ENCODE data around the gene KCNK5.
A peak's percentile ranks its signal among the peaks of the same experiment; 100 is the strongest.

The KCNK5 gene

DNA sequence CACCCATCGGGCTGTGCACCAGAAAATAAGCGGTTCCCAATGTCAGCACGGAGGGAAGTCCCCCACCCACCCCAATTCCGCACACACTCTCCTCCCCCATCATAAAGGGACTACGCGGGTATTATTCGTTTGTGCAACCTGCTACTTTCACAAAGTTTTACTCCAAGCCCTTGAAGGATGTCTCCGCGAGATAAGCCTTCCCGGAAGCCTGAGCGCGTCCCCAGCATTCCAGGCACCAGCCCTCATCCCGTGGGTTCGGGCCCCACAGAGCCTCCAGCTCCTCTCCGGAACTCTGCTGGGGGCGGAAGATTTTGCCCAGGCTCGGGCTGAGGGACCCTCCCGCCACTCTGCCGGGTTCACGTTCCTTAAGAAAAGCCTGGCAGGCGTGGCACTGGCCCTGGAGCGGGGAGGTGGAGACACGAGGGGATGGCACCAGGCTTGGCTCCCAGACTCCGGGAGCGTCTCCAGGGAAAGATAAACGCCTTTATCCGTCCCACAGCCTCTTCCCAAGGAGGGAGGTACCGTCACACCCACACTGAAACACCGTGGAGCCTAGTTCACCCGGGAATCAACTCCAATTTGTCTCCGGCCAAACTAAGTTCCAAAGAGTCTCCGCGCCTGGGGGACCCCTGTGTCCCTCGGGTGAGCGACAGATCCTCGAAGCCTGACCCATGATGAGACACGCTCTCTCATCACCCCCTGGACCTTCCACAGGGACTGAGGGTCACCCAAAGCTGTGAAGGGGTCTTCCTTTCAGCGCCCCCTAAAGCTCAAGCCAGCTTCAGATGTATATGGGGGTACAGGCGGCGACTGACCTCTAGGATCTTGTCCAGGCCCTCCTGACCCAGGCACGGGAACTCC is 934 bp downstream of the KCNK5 start:
- no peaks in the 10 kb centered on the region for H3K9me3 Mint-ChIP-seq
- peaks cover 46 to 71% of the 10 kb centered on the region in 2 donors for H3K27me3 Mint-ChIP-seq
- peaks cover 12 to 56% of the 10 kb centered on the region in 2 donors for H3K4me1 Mint-ChIP-seq
- no peak for ATAC-seq (replicated peaks)
- peak overlapping the region; percentile 72 to 86 for H3K4me3 Mint-ChIP-seq
- no peak for DNase-seq
- peaks cover 0 to 2% of the 10 kb centered on the region in 2 donors for H3K36me3 Mint-ChIP-seq
- no peak overlapping the region for H3K27ac Mint-ChIP-seq

DNA sequence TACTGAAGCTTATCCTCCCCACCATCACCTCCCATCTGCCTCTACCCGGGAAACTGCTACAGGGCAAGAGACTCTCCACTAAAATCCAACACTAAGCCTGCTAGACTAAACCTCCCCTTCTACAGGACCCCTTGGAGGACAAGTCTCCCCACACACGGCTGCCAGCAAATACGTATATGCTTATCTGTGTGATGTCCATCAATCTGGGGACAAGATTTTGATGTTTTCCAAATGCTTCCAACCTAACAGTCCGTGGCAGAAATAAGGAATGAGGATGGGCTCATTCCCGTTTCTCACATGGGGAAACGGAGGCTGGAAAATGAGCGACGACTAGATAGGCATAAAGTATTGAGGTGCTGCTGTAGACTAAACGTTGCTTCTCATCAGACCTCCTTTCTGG is 1.8 kb downstream of the KCNK5 start:
- Mint-ChIP-seq H3K9me3 (peaks cover 0 to 2% of the 10 kb centered on the region in 2 donors), H3K27me3 (peaks cover 46 to 71% of the 10 kb centered on the region in 2 donors), H3K36me3 (peaks cover 0 to 2% of the 10 kb centered on the region in 2 donors), H3K4me1 (peaks cover 12 to 56% of the 10 kb centered on the region in 2 donors), H3K27ac (no peak overlapping the region), H3K4me3 (peak overlapping the region in 1 of 2 donors; percentile 86)
- ATAC-seq (replicated peaks), result no peak
- DNase-seq, result no peak

DNA sequence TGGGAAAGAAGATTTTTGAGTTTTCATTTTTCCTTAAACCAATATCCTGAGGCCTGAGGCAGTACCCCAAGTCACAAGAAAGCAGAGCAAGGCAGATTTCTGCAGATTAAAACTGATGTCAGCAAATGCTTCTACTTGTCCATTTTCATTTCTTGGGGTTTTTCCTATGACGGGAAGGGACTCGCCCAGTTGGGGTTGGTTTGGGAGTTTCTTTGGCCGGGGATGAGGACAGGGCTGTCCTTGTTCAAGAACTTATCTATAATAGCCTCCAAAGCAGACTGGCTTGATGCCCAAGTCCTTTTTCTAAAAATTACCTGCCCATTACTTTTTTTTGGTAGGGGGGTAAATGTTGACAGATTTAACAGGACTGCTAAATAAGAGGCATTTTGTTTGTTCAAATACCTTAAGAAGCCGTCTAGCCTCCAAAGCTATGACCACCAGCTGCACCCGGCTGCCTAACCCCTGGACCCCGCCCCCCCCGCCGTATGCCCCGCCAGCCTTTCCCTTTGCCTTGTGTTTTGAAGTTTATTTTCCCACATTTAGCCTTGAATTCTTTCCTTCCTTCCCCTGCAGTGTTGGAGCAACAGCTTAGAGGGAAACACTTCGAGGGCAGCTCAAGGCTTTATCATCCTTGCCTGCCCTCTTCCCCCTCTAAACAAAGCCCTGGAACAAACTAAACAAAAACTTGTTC is 2.5 kb downstream of the KCNK5 start:
- DNase-seq, result no peak
- H3K27ac Mint-ChIP-seq, result no peak overlapping the region
- H3K4me3 Mint-ChIP-seq, result peak overlapping the region in 1 of 2 donors; percentile 86
- H3K4me1 Mint-ChIP-seq, result peaks cover 12 to 56% of the 10 kb centered on the region in 2 donors
- peaks cover 45 to 66% of the 10 kb centered on the region in 2 donors for H3K27me3 Mint-ChIP-seq
- ATAC-seq (replicated peaks), result no peak
- peaks cover 4% of the 10 kb centered on the region in 2 donors for H3K9me3 Mint-ChIP-seq
- peaks cover 2 to 4% of the 10 kb centered on the region in 2 donors for H3K36me3 Mint-ChIP-seq

DNA sequence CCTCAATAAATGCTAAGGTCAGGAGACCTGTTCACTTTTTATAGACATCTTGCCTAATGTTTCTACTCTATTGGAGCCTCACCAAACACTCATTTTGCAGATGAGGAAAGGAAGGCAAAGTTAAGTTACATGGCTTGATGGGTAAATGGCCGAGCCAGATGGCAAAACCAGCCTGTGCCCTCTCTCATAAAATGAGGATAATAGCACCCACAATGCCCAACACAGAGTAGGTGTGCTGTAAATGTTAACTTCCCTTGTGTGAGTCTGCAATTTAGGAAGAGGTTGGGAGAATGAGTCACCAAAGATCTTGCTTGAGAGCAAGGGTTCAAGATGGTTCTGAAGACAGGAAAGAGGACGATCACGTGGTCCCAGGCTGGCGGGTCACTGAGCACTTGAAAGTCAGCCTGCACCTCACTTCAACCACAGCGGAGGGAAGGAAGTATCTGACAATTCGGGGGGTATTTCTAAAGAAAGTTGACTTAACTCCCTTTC is 3.3 kb downstream of the KCNK5 start:
- peaks cover 39 to 58% of the 10 kb centered on the region in 2 donors for H3K27me3 Mint-ChIP-seq
- H3K27ac Mint-ChIP-seq, result no peak overlapping the region
- peaks cover 4% of the 10 kb centered on the region in 2 donors for H3K36me3 Mint-ChIP-seq
- H3K4me3 Mint-ChIP-seq, result peak overlapping the region; percentile 19 to 25
- peaks cover 12 to 56% of the 10 kb centered on the region in 2 donors for H3K4me1 Mint-ChIP-seq
- ATAC-seq (replicated peaks) (peak; percentile 35 to 61), DNase-seq (no peak)
- H3K9me3 Mint-ChIP-seq, result peaks cover 4 to 5% of the 10 kb centered on the region in 2 donors

DNA sequence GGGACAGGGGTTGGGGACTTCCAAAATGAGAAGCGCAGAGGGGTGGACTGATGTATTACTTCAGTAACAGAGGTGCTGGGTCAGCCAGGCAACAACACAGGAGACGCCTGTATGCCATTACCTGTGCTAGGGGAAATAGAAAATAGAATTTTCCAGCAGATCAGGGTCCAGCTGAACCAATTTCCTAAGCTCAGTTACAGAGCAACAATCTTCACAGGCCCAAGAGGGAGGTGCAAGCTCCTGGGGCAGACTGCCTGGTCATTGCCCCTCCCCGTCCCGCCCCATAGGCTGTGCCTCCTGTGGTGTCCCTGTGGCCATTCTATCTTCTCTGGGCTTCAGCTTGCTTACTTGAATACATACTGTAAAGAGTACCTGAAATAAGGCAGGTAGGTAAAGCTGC is 3.7 kb downstream of the KCNK5 start:
- no peak overlapping the region for H3K4me3 Mint-ChIP-seq
- H3K4me1 Mint-ChIP-seq, result peaks cover 12 to 56% of the 10 kb centered on the region in 2 donors
- H3K27ac Mint-ChIP-seq, result no peak overlapping the region
- peaks cover 4 to 5% of the 10 kb centered on the region in 2 donors for H3K9me3 Mint-ChIP-seq
- ATAC-seq (replicated peaks), result no peak
- no peak for DNase-seq
- peaks cover 34 to 53% of the 10 kb centered on the region in 2 donors for H3K27me3 Mint-ChIP-seq
- H3K36me3 Mint-ChIP-seq, result peaks cover 4% of the 10 kb centered on the region in 2 donors

DNA sequence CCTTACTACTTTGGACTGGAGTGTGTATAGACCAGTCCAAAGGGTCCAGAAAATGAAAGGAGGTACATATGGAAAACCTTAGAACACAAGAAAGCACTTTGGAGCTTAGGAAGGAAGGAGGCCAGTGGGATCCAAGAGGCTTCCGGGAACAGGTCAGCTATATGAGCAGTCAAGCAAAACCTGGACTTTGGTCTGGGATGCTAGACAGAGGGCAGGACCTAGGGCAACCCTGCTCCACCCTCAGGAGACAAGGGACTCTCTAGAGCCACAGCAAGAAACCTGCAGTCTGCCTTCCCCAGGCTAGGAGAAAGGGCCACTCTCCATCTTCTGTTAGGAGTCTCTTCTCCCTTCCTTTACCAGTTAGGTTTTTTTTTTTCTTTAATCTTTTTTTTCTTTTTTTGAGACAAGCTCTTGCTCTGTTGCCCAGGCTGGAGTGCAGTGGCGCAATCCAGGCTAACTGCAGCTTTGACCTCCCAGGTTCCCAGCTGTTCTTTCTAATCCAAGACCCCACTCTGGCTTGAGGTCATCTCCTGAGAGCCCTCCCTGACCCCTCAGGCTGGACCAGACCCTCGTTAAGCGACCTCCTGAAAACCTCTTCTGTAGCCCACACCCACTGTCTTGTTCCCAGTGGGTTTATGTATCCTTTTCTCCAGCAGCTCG is 4.6 kb downstream of the KCNK5 start:
- DNase-seq (no peak), ATAC-seq (replicated peaks) (no peak)
- peaks cover 12 to 49% of the 10 kb centered on the region in 2 donors for H3K4me1 Mint-ChIP-seq
- peaks cover 27 to 44% of the 10 kb centered on the region in 2 donors for H3K27me3 Mint-ChIP-seq
- no peak overlapping the region for H3K27ac Mint-ChIP-seq
- no peak overlapping the region for H3K4me3 Mint-ChIP-seq
- H3K36me3 Mint-ChIP-seq, result peaks cover 4% of the 10 kb centered on the region in 2 donors
- peaks cover 4 to 5% of the 10 kb centered on the region in 2 donors for H3K9me3 Mint-ChIP-seq

DNA sequence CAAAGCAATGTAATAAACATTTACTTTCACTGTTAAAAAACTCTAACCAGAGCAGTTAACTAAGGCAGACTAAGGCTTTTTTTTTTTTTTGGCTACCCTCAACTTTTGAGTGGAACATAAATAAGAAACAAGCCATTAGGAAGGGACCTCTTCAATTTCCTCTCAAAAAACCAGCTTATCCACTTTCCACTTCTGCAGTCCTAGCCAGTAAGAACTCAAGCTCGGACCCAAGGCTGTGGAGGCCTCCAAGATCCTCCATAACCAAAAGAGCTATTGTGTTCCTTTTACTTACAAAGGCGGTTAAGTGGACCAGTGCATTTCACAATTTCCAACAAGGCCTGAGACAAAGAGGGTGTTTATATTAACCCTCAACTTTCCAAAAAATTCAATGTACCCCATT is 5.3 kb downstream of the KCNK5 start:
- peaks cover 28 to 38% of the 10 kb centered on the region in 2 donors for H3K27me3 Mint-ChIP-seq
- ATAC-seq (replicated peaks) (no peak), DNase-seq (no peak)
- H3K36me3 Mint-ChIP-seq, result peaks cover 4% of the 10 kb centered on the region in 2 donors
- peaks cover 11 to 44% of the 10 kb centered on the region in 2 donors for H3K4me1 Mint-ChIP-seq
- H3K4me3 Mint-ChIP-seq, result no peak overlapping the region
- peaks cover 4 to 5% of the 10 kb centered on the region in 2 donors for H3K9me3 Mint-ChIP-seq
- H3K27ac Mint-ChIP-seq, result no peak overlapping the region

DNA sequence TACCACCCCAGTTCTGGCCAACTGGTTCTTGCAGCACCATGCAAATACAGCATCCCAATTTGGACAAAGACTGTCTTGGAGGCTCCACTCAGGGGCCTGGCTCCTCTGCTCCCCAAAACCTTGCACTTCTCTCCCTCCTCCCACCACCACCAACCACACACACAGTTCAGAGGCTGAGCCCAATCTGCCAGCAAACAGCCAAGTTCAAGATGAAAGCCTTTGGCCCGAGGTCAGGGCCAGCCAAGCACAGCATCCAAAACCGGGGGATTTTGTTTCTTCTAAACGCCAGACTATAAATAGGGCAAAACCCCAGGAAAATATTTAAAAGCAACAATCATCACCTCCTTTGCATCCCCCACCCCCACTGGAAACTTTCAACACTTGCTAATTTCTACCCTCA is 5.7 kb downstream of the KCNK5 start:
- Mint-ChIP-seq H3K9me3 (peaks cover 4 to 5% of the 10 kb centered on the region in 2 donors), H3K4me1 (peaks cover 11 to 44% of the 10 kb centered on the region in 2 donors), H3K27ac (no peak overlapping the region), H3K36me3 (peaks cover 4% of the 10 kb centered on the region in 2 donors), H3K4me3 (no peak overlapping the region), H3K27me3 (peaks cover 31 to 33% of the 10 kb centered on the region in 2 donors)
- no peak for ATAC-seq (replicated peaks)
- DNase-seq, result no peak

DNA sequence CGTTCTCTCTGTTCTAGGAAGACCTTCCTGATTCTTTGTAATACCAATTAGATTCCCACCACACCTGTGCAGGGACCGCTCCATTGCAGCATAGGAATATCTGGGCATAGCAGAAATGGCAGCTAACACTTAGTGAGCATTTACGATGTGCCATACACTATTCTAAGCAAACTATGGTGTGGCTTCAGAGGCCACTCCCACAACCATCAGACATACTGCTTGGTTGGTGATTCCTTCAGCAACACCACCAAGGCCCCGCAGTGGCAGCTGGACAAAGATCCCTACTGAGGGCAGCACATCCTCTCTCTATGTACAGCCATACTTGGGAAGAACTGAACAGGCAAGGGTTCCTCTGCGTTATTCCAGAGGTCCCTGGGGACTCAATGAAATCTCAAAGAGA is 6.2 kb downstream of the KCNK5 start:
- H3K9me3 Mint-ChIP-seq, result peaks cover 4 to 5% of the 10 kb centered on the region in 2 donors
- H3K4me3 Mint-ChIP-seq, result no peak overlapping the region
- H3K4me1 Mint-ChIP-seq, result peaks cover 11 to 39% of the 10 kb centered on the region in 2 donors
- ATAC-seq (replicated peaks) (no peak), DNase-seq (no peak)
- H3K27me3 Mint-ChIP-seq, result peaks cover 28 to 29% of the 10 kb centered on the region in 2 donors
- peaks cover 4% of the 10 kb centered on the region in 2 donors for H3K36me3 Mint-ChIP-seq
- H3K27ac Mint-ChIP-seq, result no peak overlapping the region

DNA sequence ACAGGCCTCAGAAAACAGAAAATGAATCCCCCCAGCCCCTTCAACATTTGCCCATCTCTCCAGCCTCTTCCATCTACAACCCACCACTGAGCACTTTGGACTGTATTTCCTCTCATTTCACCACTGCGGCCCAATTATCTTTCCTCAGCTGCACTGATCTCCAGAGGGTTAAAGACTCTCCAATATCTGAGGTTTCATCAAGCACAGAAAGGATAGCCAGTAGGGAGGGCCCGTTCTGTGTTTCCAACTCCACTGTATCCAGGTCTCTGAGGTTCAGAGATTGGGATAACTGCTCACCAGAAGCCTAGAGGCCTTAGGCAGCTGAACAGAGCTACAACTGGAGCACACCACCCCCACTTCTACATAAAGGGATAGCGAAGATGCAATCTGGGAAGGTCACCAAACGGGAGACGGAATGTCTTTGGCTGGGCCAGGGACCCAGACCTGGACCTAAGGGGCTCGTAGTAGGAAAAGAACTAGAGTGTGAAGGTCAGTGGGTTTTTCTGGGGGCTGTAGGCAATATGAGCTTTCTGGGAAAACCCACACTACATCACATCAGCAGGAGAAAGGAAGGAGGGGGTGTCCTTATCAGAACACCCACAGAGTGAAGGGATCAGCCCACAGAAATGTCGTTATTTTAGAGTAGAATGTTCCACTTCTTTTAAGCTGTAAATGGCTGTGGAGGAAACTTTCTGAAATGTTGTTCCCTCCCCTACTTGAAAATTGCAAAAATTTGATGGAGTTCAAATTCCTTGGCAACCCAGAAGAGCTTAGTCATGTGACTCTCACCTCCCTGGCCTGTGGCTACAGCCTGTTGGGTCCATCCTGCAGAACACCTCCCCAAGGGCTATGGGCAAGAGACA is 7.3 kb downstream of the KCNK5 start:
- H3K27me3 Mint-ChIP-seq, result peaks cover 18% of the 10 kb centered on the region in 2 donors
- peaks cover 2 to 4% of the 10 kb centered on the region in 2 donors for H3K36me3 Mint-ChIP-seq
- no peak for ATAC-seq (replicated peaks)
- peaks cover 4 to 5% of the 10 kb centered on the region in 2 donors for H3K9me3 Mint-ChIP-seq
- H3K4me3 Mint-ChIP-seq, result no peak overlapping the region
- peaks cover 6 to 28% of the 10 kb centered on the region in 2 donors for H3K4me1 Mint-ChIP-seq
- no peak overlapping the region for H3K27ac Mint-ChIP-seq
- DNase-seq, result no peak

DNA sequence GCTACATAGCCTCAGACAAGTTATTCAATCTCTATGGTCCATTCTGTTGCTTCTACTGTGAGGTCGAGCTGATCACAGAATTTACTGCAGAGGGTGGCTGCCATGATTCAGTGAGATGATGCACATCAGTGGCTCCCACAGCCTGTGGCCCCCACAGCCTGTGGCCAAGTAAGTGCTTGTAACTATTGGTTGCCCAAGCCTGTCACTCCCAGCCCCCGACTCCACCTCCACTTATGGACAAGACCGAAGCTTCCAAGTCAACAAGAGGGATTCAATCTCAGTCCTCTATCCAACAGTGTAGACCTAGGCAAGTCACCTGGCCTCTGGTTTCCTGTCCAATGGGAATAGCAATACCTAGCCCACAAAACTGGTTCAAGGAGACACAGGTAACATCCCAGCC is 8.2 kb downstream of the KCNK5 start:
- Mint-ChIP-seq H3K36me3 (peaks cover 3 to 4% of the 10 kb centered on the region in 2 donors), H3K9me3 (peaks cover 4 to 5% of the 10 kb centered on the region in 2 donors), H3K27ac (no peak overlapping the region), H3K27me3 (peaks cover 11 to 12% of the 10 kb centered on the region in 2 donors), H3K4me3 (no peak overlapping the region), H3K4me1 (peaks cover 4 to 19% of the 10 kb centered on the region in 2 donors)
- DNase-seq (no peak), ATAC-seq (replicated peaks) (no peak)

DNA sequence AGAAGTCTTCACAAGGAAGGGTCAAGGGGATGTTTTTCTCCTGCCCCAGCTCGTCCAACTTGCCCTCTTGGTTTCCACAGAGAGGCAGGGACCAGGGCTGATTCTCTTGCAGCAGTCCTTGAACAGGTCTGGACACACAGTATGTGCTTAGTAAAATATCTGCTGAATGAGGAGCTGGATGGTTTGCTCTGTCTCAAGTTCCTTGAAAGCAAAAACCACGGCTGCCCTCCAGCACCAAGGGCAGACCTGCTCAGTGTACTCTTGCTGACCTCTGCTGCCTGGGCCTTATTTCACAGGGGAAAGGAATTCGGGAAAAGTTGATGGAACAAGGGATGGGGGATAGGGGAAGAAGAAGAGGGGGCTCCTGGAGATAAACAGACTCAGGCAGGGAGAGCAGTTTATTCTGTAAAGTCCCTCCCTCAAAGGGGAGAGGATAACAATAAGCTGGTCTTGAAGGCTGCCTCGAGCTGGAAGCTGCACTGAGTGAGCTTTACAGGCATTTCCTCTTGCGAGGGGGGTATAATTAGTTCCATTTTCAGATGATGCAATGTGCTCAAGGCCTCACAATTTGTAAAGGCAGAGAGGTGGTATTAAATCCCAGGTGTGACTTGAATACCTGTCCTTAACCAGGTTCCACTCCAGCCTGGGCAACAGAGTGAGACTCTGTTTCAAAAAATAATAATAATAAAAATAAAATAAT is 10.3 kb downstream of the KCNK5 start:
- H3K4me1 Mint-ChIP-seq, result peaks cover 1 to 12% of the 10 kb centered on the region in 2 donors
- peaks cover 0 to 20% of the 10 kb centered on the region in 2 donors for H3K27me3 Mint-ChIP-seq
- no peak for ATAC-seq (replicated peaks)
- H3K36me3 Mint-ChIP-seq, result peaks cover 4% of the 10 kb centered on the region in 2 donors
- H3K27ac Mint-ChIP-seq, result no peak overlapping the region
- DNase-seq, result no peak
- H3K9me3 Mint-ChIP-seq, result peaks cover 4 to 5% of the 10 kb centered on the region in 2 donors
- H3K4me3 Mint-ChIP-seq, result no peak overlapping the region

All from stimulated activated naive B cell treated with anti-CD40 and anti-IgM and Interleukin-4, amounts not matched to agents 10 μg/mL and 1 μg/mL and 100 μg/mL, for 72 hours (primary cell).